GM18873 (cell line): ENCODE data around the gene LONP2.
A peak's percentile ranks its signal among the peaks of the same experiment; 100 is the strongest.
"Not testable (repeated sequence)": the region's sequence is repeated elsewhere in the genome, so short reads cannot be mapped to it uniquely, and the experiment has no call there.

ENCODE experiments used
- ATAC-seq: cut with Tn5 transposase; IDR thresholded peaks from one replicate; pipeline ENCODE4 v1.9.1; 2021; ENCODE audit warnings: mild to moderate bottlenecking, moderate library complexity, moderate number of reproducible peaks; ENCODE audit not compliant: unreplicated experiment, low FRiP score

The LONP2 gene

GRCh38 chr16:48383877-48384519 is 139.9 kb downstream of the LONP2 start:
- ATAC-seq: no peak

GRCh38 chr16:48384520-48385252 is 140.6 kb downstream of the LONP2 start:
- ATAC-seq: peak; percentile 43

GRCh38 chr16:48385253-48386150 is 141.4 kb downstream of the LONP2 start, which contains the start of gene SIAH1:
Gene SIAH1 (minus strand): TSS chr16:48385413. CDS start chr16:48362428, 22,985 bp downstream.
- ATAC-seq: peak; percentile 63

GRCh38 chr16:48386559-48387312 is 142.6 kb downstream of the LONP2 start:
- ATAC-seq: no peak

- no peak for ATAC-seq
These were observed 148.3 kb downstream of the LONP2 start for GRCh38 chr16:48392407-48392806.

- no peak for ATAC-seq
These were observed 149.6 kb downstream of the LONP2 start for GRCh38 chr16:48393485-48394354.

GRCh38 chr16:48394355-48394703 is 150.2 kb downstream of the LONP2 start:
- ATAC-seq: no peak

- ATAC-seq: no peak
These were observed 151.3 kb downstream of the LONP2 start for GRCh38 chr16:48395375-48395774.

- not testable (repeated sequence) for ATAC-seq
These were observed 158.4 kb downstream of the LONP2 start for GRCh38 chr16:48402547-48402946.

GRCh38 chr16:48405153-48405552 is 161.1 kb downstream of the LONP2 start:
- ATAC-seq: no peak

GRCh38 chr16:48405907-48406306 is 161.8 kb downstream of the LONP2 start:
- ATAC-seq: no peak
